Trophoblast cell (in vitro differentiated cells and primary cell): ENCODE data around the gene TPPP.
"Not testable (repeated sequence)": the region's sequence is repeated elsewhere in the genome, so short reads cannot be mapped to it uniquely, and the experiment has no call there.

Source experiments
- DNase-seq, 2 donors: peaks; one replicate each; pipeline ENCODE4 v3.0.0-alpha.2; 2016
- H2AFZ ChIP-seq: 2 replicates; pipeline ENCODE4 v1.6.1; 2013; ENCODE audit warnings: low read length, moderate library complexity, mild to moderate bottlenecking; ENCODE audit not compliant: insufficient read depth, poor library complexity
- H2AK5ac ChIP-seq: 2 replicates; pipeline ENCODE4 v1.6.1; 2013; ENCODE audit warnings: mild to moderate bottlenecking, low read length
- H2BK120ac ChIP-seq: 2 replicates; pipeline ENCODE4 v1.6.1; 2013; ENCODE audit warnings: low read length, mild to moderate bottlenecking, moderate library complexity; ENCODE audit not compliant: insufficient read depth, poor library complexity
- H2BK12ac ChIP-seq: 2 replicates; pipeline ENCODE4 v1.6.1; 2013; ENCODE audit warnings: mild to moderate bottlenecking, low read length, moderate library complexity
- H2BK5ac ChIP-seq: 2 replicates; pipeline ENCODE4 v1.6.1; 2013; ENCODE audit warnings: low read length, low read depth, moderate library complexity, mild to moderate bottlenecking; ENCODE audit not compliant: poor library complexity
- H3K14ac ChIP-seq: 2 replicates; pipeline ENCODE4 v1.6.1; 2013; ENCODE audit warnings: mild to moderate bottlenecking, low read length
- H3K18ac ChIP-seq: 2 replicates; pipeline ENCODE4 v1.6.1; 2013; ENCODE audit warnings: mild to moderate bottlenecking, low read length
- H3K23ac ChIP-seq: 2 replicates; pipeline ENCODE4 v1.6.1; 2013; ENCODE audit warnings: low read length
- H3K27ac ChIP-seq: 2 replicates; pipeline ENCODE4 v1.5.1; 2013; ENCODE audit warnings: low read depth, mild to moderate bottlenecking, inconsistent platforms, low read length, moderate library complexity
- H3K27me3 ChIP-seq: 2 replicates; pipeline ENCODE4 v1.6.1; 2013; ENCODE audit warnings: inconsistent platforms, mild to moderate bottlenecking, low read length, moderate library complexity; ENCODE audit not compliant: insufficient read depth
- H3K36me3 ChIP-seq, 2 experiments: 1 replicate in 1 of 2; 2 replicates in 1 of 2; pipeline ENCODE4 v1.6.1; 2013; ENCODE audit warnings: low read length in 2 of 2, mild to moderate bottlenecking in 2 of 2, moderate library complexity in 1 of 2; ENCODE audit not compliant: insufficient read depth in 2 of 2, control insufficient read depth in 1 of 2
- H3K4ac ChIP-seq: 2 replicates; pipeline ENCODE4 v1.6.1; 2013; ENCODE audit warnings: low read depth, mild to moderate bottlenecking, low read length, moderate library complexity
- H3K4me1 ChIP-seq, 2 experiments: 1 replicate in 1 of 2; 2 replicates in 1 of 2; pipeline ENCODE4 v1.6.1; 2013; ENCODE audit warnings: low read length in 2 of 2, mild to moderate bottlenecking in 2 of 2, moderate library complexity in 1 of 2; ENCODE audit not compliant: insufficient read depth in 2 of 2, control insufficient read depth in 1 of 2
- H3K4me2 ChIP-seq: 2 replicates; pipeline ENCODE4 v1.6.1; 2013; ENCODE audit warnings: inconsistent platforms, mild to moderate bottlenecking, low read length, moderate library complexity
- H3K4me3 ChIP-seq: 2 replicates; pipeline ENCODE4 v1.5.1; 2013; ENCODE audit warnings: mild to moderate bottlenecking, low read depth, low read length, inconsistent platforms
- H3K79me1 ChIP-seq: one replicate; pipeline ENCODE4 v1.6.1; 2013; ENCODE audit warnings: low read length
- H3K79me2 ChIP-seq: 2 replicates; pipeline ENCODE4 v1.6.1; 2013; ENCODE audit warnings: low read length, mild to moderate bottlenecking; ENCODE audit not compliant: control insufficient read depth, insufficient read depth, poor library complexity
- H3K9ac ChIP-seq: 2 replicates; pipeline ENCODE4 v1.6.1; 2013; ENCODE audit warnings: mild to moderate bottlenecking, low read length
- H3K9me3 ChIP-seq: 2 replicates; pipeline ENCODE4 v1.6.1; 2013; ENCODE audit warnings: low read depth, mild to moderate bottlenecking, control low read depth, inconsistent platforms, low read length; ENCODE audit not compliant: insufficient read depth
- H4K12ac ChIP-seq: 2 replicates; pipeline ENCODE4 v1.6.1; 2013; ENCODE audit warnings: low read depth, mild to moderate bottlenecking, low read length, moderate library complexity
- H4K8ac ChIP-seq: 2 replicates; pipeline ENCODE4 v1.6.1; 2013; ENCODE audit warnings: low read depth, mild to moderate bottlenecking, low read length, moderate library complexity
- H4K91ac ChIP-seq: one replicate; pipeline ENCODE4 v1.6.1; 2013; ENCODE audit warnings: low read depth, mild to moderate bottlenecking, low read length, moderate library complexity
- WGBS: extraction: QIAGEN DNeasy Blood & Tissue Kit; methylation state at CpG from one replicate; pipeline ENCODE4 v1.1.7; 2013; ENCODE audit warnings: missing lambda C conversion rate; ENCODE audit not compliant: insufficient read length, insufficient coverage; ENCODE audit errors: extremely low coverage; 5-methylcytosine and 5-hydroxymethylcytosine counted together

TPPP gene

DNA sequence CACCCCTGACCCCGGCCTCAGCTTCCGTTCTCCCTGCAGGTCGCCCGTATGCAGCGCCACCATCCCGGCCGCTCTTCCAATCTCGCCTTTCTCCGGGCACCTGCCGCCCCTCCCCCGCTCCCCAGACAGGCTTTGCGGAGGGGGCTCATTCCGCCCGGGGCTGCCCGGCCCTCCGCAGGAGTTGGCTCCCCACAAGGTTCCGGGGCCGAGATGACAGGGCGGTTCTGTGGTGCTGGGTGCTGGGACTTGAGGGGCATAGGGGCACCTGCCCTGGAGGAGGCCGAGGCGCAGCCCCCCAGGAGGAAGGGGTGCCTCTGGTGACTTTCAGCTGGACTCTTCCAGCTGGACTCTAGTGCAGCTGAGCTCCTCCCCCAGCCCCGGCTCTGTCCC, 885 bp upstream of the TPPP start:
- no CpG with 5 or more reads among the region's 22 CpGs for WGBS
- H2BK120ac ChIP-seq, H2BK12ac ChIP-seq, H3K9ac ChIP-seq, H4K91ac ChIP-seq, H4K8ac ChIP-seq, H3K9me3 ChIP-seq, H3K27ac ChIP-seq, H3K4ac ChIP-seq, H3K23ac ChIP-seq, H2AK5ac ChIP-seq, H3K4me1 ChIP-seq, H3K14ac ChIP-seq, H2AFZ ChIP-seq, DNase-seq, H3K79me2 ChIP-seq, H3K4me3 ChIP-seq, H3K4me2 ChIP-seq, H3K36me3 ChIP-seq, H3K27me3 ChIP-seq, H4K12ac ChIP-seq, H3K79me1 ChIP-seq, H2BK5ac ChIP-seq, H3K18ac ChIP-seq: not testable (repeated sequence)

- not testable (repeated sequence) for H2BK120ac ChIP-seq, H3K4me3 ChIP-seq, H3K14ac ChIP-seq, H4K91ac ChIP-seq, H3K36me3 ChIP-seq, H3K9ac ChIP-seq, H2BK12ac ChIP-seq, H3K27ac ChIP-seq, H4K12ac ChIP-seq, H4K8ac ChIP-seq, H2BK5ac ChIP-seq, H2AFZ ChIP-seq, H3K23ac ChIP-seq, H3K9me3 ChIP-seq, H3K4me1 ChIP-seq, H3K4ac ChIP-seq, H3K27me3 ChIP-seq, H3K79me1 ChIP-seq, H2AK5ac ChIP-seq, H3K79me2 ChIP-seq, H3K18ac ChIP-seq
- peak in 1 of 2 donors; percentile 34 for DNase-seq
- no CpG with 5 or more reads among the region's 41 CpGs for WGBS
- H3K4me2 ChIP-seq = peak overlapping the region; percentile 43
Observed at GRCh38 chr5:692529-693041, 567 bp downstream of the TPPP start.

DNA sequence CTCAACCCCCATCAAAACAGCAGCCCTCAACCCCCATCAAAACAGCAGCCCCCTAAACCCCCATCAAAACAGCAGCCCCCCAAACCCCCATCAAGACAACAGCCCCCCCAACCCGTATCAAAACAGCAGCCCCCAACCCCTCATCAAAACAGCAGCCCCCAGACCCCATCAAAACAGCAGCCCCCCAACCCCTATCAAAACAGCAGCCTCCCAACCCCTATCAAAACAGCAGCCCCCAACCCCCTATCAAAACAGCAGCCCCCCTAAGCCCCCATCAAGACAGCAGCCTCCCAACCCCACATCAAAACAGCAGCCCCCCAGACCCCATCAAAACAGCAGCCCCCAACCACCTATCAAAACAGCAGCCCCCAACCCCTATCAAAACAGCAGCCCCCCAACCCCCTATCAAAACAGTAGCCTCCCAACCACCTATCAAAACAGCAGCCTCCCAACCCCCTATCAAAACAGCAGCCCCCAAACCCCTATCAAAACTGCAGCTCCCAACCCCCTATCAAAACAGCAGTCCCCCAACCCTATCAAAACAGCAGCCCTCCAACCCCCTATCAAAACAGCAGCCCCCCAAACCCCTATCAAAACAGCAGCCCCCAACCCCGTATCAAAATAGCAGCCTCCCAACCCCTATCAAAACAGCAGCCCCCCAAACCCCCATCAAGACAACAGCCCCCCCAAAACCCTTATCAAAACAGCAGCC, 1.2 kb downstream of the TPPP start:
- no peak overlapping the region for H3K4ac ChIP-seq
- H3K23ac ChIP-seq = no peak overlapping the region
- H4K91ac ChIP-seq = no peak overlapping the region
- no peak overlapping the region for H2BK12ac ChIP-seq
- no CpG with 5 or more reads among the region's 2 CpGs for WGBS
- H3K4me2 ChIP-seq = no peak overlapping the region
- no peak overlapping the region for H4K8ac ChIP-seq
- no peak for DNase-seq
- no peak overlapping the region for H4K12ac ChIP-seq
- H2AFZ ChIP-seq = no peak overlapping the region
- no peak overlapping the region for H3K9ac ChIP-seq
- H3K4me1 ChIP-seq = no peaks in the 10 kb centered on the region
- H3K79me2 ChIP-seq = no peaks in the 10 kb centered on the region
- H3K27ac ChIP-seq = no peak overlapping the region
- H2AK5ac ChIP-seq = no peak overlapping the region
- H3K14ac ChIP-seq = no peak overlapping the region
- H2BK5ac ChIP-seq = no peak overlapping the region
- H3K18ac ChIP-seq = no peak overlapping the region
- no peaks in the 10 kb centered on the region for H3K9me3 ChIP-seq
- H3K36me3 ChIP-seq = no peaks in the 10 kb centered on the region
- H3K27me3 ChIP-seq = peaks cover 3% of the 10 kb centered on the region
- no peak overlapping the region for H2BK120ac ChIP-seq
- H3K4me3 ChIP-seq = no peak overlapping the region
- H3K79me1 ChIP-seq = no peaks in the 10 kb centered on the region

DNA sequence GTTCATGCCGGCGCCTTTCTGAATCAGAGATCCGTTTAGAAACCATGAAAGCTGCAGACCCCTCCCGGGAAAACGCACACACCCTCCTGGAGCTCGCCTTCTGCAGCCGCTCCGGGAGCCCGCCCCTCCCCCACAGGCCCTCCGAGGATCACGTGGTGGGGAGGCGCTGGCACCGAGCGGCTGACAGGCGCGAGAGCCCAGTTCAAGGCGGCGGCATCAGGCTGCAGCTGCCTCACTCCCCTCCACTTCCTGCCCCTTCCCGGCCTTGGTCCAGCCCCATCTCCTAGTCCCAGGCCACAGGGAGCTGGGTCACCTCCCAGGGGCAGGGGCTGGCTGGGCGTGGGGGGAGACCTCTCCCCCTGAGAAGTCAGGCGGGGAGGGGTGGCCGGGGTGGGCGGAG, 2.1 kb downstream of the TPPP start:
- H3K79me2 ChIP-seq, H2AK5ac ChIP-seq, H4K8ac ChIP-seq, H3K4ac ChIP-seq, H3K4me3 ChIP-seq, H2BK120ac ChIP-seq, H3K9me3 ChIP-seq, H2BK12ac ChIP-seq, H3K4me2 ChIP-seq, H3K79me1 ChIP-seq, H4K91ac ChIP-seq, H3K14ac ChIP-seq, H2BK5ac ChIP-seq, H4K12ac ChIP-seq, H2AFZ ChIP-seq, H3K27ac ChIP-seq, H3K23ac ChIP-seq, H3K9ac ChIP-seq, H3K18ac ChIP-seq, DNase-seq, H3K36me3 ChIP-seq, H3K27me3 ChIP-seq, H3K4me1 ChIP-seq: not testable (repeated sequence)
- WGBS = no CpG with 5 or more reads among the region's 23 CpGs
